Stomach (tissue), 4 donors: Measurements from ENCODE around the gene ACSL3.

ENCODE experiments used
- CTCF ChIP-seq, 7 experiments: fragments of 450-650 bp in 4 of 7; fragments of 200-600 bp in 3 of 7; sonication (generic) in 3 of 7; IDR thresholded peaks; one replicate each; pipeline ENCODE4 v1.5.1; 2016 to 2019; ENCODE audit warnings: antibody characterized with exemption in 7 of 7, control low read depth in 2 of 7, mild to moderate bottlenecking in 1 of 7
- POLR2A ChIP-seq, 4 donors: fragments of 450-650 bp; IDR thresholded peaks; one replicate each; pipeline ENCODE4 v1.6.1; 2016; ENCODE audit warnings: antibody characterized with exemption in 4 of 4, control low read depth in 2 of 4, mild to moderate bottlenecking in 1 of 4, moderate library complexity in 1 of 4
- POLR2AphosphoS5 ChIP-seq, 3 donors: sonication (generic); formaldehyde crosslinking; IDR thresholded peaks; one replicate each; pipeline ENCODE4 v1.6.1; 2016; ENCODE audit warnings: antibody characterized with exemption in 3 of 3

- TF ChIP-seq POLR2AphosphoS5 (IDR thresholded peaks at IDR 0.05) (peak; percentile 11 to 62 (median 38)), CTCF (IDR thresholded peaks at IDR 0.05) (peak in 4 of 7 experiments; percentile 30 to 51 (median 45)), POLR2A (IDR thresholded peaks at IDR 0.05) (no peak)
These were observed 121.4 kb downstream of the ACSL3 start for GRCh38 chr2:222982010-222982908.
